ENCODE results near the gene CACNA1H.
"Not testable (repeated sequence)": the region's sequence is repeated elsewhere in the genome, so short reads cannot be mapped to it uniquely, and the experiment has no call there.

The CACNA1H gene

GRCh38 chr16:1175566-1176279 lies 22.8 kb downstream of the CACNA1H start:
- DNase-seq (ENCODE audit: low read depth): no peak

- DNase-seq (ENCODE audit: low read depth): no peak
These were observed 23.5 kb downstream of the CACNA1H start for GRCh38 chr16:1176280-1176897.

GRCh38 chr16:1177053-1177452 lies 24.1 kb downstream of the CACNA1H start:
- no peak for DNase-seq (ENCODE audit: low read depth)

GRCh38 chr16:1177750-1178149 lies 24.8 kb downstream of the CACNA1H start:
- no peak for DNase-seq (ENCODE audit: low read depth)

GRCh38 chr16:1178295-1178910 lies 25.5 kb downstream of the CACNA1H start:
- no peak for DNase-seq (ENCODE audit: low read depth)

DNA sequence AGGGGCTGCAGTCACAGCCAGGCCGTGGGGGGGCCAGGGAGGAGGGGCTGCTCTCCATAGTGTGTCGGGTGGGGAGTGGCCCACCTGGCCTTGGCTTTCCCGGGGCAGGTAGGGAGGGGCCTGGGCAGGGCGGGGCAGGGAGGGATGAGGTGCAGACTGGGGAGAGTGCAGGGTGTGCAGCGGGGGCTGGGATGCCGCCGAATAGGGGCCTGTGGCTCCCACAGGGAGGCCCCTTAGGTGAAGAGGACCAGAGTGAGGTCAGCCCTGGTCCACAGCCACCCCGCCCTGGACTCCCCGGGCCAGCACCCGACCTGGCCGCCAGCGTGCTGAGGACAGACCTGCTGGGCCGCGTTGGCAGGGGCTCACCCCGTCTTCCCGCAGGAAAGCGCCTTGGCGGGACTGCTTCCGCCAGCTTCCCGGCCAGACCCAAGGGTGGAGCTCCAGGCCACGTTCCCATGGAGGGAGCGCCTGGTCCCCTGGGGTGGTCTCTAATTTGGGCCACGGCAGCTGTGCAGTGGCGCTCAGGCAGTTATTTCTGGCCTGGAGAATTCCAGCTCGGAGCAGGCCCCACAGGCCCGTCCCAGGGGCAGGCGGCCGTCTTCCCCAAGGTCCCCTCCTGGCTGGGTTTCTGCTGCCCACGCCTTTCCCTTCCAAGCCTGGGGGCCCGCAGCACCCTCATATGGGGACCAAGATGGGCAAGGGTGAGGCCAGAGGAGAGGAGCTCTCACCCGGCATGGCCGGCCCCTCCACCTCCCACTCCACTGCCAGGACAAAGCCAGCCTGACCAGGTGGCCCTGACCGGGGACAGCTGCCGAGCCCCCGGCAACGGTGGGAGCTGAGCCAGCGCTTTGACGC lies 27.9 kb downstream of the CACNA1H start:
- DNase-seq (ENCODE audit: low read depth): no peak

- DNase-seq (ENCODE audit: low read depth): no peak
These were observed 28.8 kb downstream of the CACNA1H start for GRCh38 chr16:1181404-1182315.

- no peak for DNase-seq (ENCODE audit: low read depth)
These were observed 29.4 kb downstream of the CACNA1H start for GRCh38 chr16:1182316-1182671.

- no peak for DNase-seq (ENCODE audit: low read depth)
These were observed 30.3 kb downstream of the CACNA1H start for GRCh38 chr16:1182950-1183907.

- DNase-seq (ENCODE audit: low read depth): no peak
These were observed 31.4 kb downstream of the CACNA1H start for GRCh38 chr16:1184156-1184868.

DNA sequence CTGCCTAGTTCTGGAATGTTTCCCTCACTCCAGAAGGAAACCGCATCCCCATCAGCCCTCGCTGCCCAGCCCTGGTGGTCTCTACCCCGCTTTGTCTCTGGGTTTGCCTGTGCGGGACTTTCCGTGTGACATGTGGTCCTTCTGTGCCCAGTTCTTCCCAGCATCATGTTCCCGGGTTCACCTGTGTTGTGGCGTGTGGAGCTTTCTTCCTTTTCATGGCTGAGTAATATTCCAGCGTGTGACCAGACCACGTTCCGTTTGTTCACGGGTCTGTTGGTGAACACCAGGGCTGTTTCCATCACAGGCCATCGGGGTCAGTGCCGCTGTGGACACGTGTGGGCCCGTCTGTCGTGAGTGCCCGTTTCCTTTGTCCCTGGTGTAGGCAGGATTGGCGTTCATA lies 32.1 kb downstream of the CACNA1H start:
- DNase-seq (ENCODE audit: low read depth): no peak

DNA sequence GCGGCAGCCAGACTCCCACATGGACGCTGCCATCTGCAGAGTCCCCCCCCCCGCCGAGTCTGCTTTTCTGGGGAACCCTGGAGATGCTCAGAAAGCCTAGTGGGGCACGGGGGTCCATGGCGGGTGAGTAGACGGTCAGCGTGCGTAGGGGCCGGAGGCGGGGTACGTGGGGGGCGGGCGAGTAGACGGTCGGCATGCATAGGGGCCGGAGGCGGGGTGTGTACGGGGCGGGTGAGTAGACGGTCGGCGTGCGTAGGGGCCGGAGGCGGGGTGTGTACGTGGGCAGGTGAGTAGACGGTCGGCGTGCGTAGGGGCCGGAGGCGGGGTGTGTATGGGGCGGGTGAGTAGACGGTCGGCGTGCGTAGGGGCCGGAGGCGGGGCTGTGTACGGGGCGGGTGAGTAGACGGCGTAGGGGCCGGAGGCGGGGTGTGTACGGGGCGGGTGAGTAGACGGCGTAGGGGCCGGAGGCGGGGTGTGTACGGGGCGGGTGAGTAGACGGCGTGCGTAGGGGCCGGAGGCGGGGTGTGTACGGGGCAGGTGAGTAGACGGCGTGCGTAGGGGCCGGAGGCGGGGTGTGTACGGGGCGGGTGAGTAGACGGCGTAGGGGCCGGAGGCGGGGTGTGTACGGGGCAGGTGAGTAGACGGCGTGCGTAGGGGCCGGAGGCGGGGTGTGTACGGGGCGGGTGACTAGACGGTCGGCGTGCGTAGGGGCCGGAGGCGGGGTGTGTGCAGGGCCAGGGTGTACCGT lies 32.7 kb downstream of the CACNA1H start:
- not testable (repeated sequence) for DNase-seq (ENCODE audit: low read depth)

DNA sequence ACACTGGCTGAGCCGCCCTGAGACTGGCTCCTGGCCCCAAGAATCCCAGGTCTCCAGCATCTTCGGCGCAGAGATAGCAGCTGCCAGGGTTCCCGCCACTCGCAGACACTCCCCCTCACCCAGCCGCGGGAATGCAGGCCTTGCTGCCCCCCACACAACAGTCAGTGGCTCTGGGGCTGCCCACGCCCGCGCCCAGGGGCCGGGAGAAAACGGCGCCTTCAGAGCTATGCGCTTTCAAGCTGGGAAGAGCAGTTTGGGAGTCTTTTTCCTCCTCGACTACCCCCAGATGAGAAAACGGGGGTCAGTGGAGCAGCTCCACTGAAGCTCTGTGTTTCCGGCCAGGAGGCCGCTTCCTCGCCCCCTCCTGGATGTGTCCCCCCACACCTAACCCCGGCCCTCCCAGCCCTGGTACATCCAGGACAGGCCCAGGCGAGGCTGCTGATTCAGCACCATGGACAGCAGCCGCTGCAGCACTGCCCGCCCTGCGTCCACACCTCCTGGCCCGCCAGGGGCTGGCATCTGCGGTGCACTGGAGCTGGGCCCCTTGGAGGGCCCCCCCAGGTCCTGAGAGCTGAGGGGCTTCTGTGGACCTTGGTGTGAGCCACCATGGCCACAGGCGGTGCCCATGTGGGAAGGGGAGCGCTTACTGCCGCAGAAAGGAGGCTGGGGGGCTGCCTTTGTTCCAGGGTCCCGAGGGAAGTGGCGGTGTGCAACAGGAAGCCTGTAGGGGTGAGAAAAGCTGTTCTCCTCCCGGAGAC lies 35.7 kb downstream of the CACNA1H start:
- peak; percentile 25 for DNase-seq (ENCODE audit: low read depth)

GRCh38 chr16:1189455-1189854 lies 36.5 kb downstream of the CACNA1H start:
- DNase-seq (ENCODE audit: low read depth): no peak

DNA sequence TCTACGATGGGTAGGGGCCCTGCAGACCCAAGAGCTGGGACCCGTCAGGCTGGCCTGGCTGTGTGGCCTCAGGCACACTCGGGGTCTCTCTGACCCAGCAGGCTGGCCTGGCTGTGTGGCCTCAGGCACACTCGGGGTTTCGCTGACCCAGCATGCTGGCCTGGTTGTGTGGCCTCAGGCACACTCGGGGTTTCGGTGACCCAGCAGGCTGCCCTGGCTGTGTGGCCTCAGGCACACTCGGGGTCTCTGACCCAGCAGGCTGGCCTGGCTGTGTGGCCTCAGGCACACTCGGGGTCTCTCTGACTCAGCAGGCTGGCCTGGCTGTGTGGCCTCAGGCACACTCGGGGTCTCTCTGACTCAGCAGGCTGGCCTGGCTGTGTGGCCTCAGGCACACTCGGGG lies 37.9 kb downstream of the CACNA1H start:
- not testable (repeated sequence) for DNase-seq (ENCODE audit: low read depth)

GRCh38 chr16:1192384-1193073 lies 39.6 kb downstream of the CACNA1H start:
- DNase-seq (ENCODE audit: low read depth): no peak

DNA sequence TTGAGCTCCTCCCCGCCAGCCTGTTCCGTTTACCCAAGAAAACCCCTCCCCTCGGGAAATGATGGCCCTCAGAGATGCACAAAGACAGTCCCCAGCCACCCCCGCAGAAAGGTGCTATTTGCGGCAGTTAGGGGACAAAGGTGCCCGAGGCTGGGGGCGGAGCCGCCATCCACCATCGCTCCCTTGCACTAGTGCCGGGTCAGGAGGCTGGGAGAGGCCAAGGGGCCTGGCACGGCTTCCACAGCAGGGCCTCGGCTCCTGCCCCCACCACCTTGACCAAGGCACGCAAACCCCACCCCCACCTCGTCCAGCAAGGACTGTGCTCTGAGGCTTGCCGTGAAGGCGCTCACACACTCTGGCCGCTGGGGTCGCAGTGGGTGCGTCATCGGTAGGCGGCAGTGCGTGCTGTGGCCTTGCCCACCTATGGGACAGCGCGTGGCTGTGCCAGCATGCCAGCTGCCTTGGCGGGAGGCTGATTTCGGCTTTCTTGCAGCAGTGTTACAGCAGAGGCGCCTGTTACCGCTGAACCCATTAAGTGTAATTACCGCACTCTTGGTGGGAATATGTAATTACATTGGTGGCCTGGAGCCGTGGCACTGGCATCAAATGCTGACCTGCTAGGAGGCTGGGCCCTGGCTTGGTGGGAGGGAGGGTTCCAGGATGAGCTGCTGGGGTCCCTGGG lies 40.4 kb downstream of the CACNA1H start:
- no peak for DNase-seq (ENCODE audit: low read depth)

Measured in stimulated activated CD8-positive, alpha-beta memory T cell treated with anti-CD3 and anti-CD28 coated beads, Interleukin-4, amount 100 ng/mL, for 24 hours (primary cell).